Measurements from ENCODE around the gene MGST2.

- no peak for TF ChIP-seq CTCF (conservative IDR thresholded peaks at IDR 0.05)
- TF ChIP-seq EZH2 (IDR thresholded peaks at IDR 0.05; ENCODE audit: low read depth): no peak
Measured at GRCh38 chr4:139674875-139675550, 9.4 kb downstream of the MGST2 start.
